AG04450 (cell line): Measurements from ENCODE around the gene WAC. TPM values are rescaled to one million over a fixed set of nuclear protein-coding genes. Genes with fewer than 3 reads are reported as not detected.

ENCODE experiments used
- CTCF ChIA-PET: fragments of 300-600, 350-600 bp; formaldehyde crosslinking; extraction: SDS; loops from one replicate; lab custom pipeline; 2022; ENCODE audit warnings: antibody characterized with exemption, inconsistent platforms; lab: Charles Lee
- POLR2A ChIA-PET: fragments of 350-600 bp; formaldehyde crosslinking; extraction: SDS; loops from one replicate; lab custom pipeline; 2021; ENCODE audit warnings: antibody characterized with exemption, inconsistent platforms; lab: Yijun Ruan, JAX
- DNase-seq: peaks from one replicate; pipeline ENCODE4 v3.0.0-alpha.2; 2011; ENCODE audit warnings: low read depth, low spot score
- H3K27ac ChIP-seq: one replicate; pipeline ENCODE4 v1.5.1; 2012; ENCODE audit warnings: low read depth, low read length, control low read depth
- H3K27me3 ChIP-seq: one replicate; pipeline ENCODE4 v1.6.0; 2012; ENCODE audit warnings: low read length; ENCODE audit not compliant: control insufficient read depth, insufficient read depth
- H3K4me3 ChIP-seq: 2 replicates; pipeline ENCODE4 v1.5.1; 2011; ENCODE audit warnings: mild to moderate bottlenecking, low read depth, low read length, control low read depth
- H3K9me3 ChIP-seq: 2 replicates; pipeline ENCODE4 v1.5.1; 2012; ENCODE audit warnings: low read length; ENCODE audit not compliant: control insufficient read depth, insufficient read depth
- polyA plus RNA-seq: library from polyadenylated mRNA; depleted of rRNA; stranded (reverse); fragments of >200 nt; gene quantifications from 2 replicates; pipeline ENCODE4 v1.2.3, GENCODE V29; 2011
- TF ChIP-seq, protein P1 (sequence below): IDR thresholded peaks from 2 replicates; pipeline ENCODE4 v1.5.1; 2011; ENCODE audit warnings: low read depth, low read length, control low read depth, inconsistent platforms

WAC gene
- polyA plus RNA-seq, 1 experiment, result 90.5 TPM

GRCh38 chr10:28619455-28619854 is 86.5 kb downstream of the WAC start:
- TF ChIP-seq, protein P1, sequence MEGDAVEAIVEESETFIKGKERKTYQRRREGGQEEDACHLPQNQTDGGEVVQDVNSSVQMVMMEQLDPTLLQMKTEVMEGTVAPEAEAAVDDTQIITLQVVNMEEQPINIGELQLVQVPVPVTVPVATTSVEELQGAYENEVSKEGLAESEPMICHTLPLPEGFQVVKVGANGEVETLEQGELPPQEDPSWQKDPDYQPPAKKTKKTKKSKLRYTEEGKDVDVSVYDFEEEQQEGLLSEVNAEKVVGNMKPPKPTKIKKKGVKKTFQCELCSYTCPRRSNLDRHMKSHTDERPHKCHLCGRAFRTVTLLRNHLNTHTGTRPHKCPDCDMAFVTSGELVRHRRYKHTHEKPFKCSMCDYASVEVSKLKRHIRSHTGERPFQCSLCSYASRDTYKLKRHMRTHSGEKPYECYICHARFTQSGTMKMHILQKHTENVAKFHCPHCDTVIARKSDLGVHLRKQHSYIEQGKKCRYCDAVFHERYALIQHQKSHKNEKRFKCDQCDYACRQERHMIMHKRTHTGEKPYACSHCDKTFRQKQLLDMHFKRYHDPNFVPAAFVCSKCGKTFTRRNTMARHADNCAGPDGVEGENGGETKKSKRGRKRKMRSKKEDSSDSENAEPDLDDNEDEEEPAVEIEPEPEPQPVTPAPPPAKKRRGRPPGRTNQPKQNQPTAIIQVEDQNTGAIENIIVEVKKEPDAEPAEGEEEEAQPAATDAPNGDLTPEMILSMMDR, result no peak
- ChIA-PET CTCF (interaction anchor here (0.6 to 1.1 kb wide), 3 partner anchors 9 to 500 kb away, joined by 3 to 10 read pairs (median 3); no protein-coding TSS in a partner anchor), POLR2A (no interaction called here)
- no peak for DNase-seq
- Histone ChIP-seq H3K27me3 (no peaks in the 10 kb centered on the region), H3K9me3 (no peaks in the 10 kb centered on the region), H3K27ac (no peak overlapping the region), H3K4me3 (no peak overlapping the region)

GRCh38 chr10:28620251-28620650 is 87.3 kb downstream of the WAC start:
- Histone ChIP-seq H3K9me3 (no peaks in the 10 kb centered on the region), H3K4me3 (no peak overlapping the region), H3K27me3 (no peaks in the 10 kb centered on the region), H3K27ac (no peak overlapping the region)
- ChIA-PET CTCF (interaction anchor here (0.7 kb wide), 2 partner anchors 673 to 915 kb away, joined by 7 to 8 read pairs; no protein-coding TSS in a partner anchor), POLR2A (interaction anchor here (0.7 kb wide), 1 partner anchor 12 kb away, joined by 7 read pairs; no protein-coding TSS in a partner anchor)
- no peak for DNase-seq
- TF ChIP-seq, protein P1, result no peak

DNA sequence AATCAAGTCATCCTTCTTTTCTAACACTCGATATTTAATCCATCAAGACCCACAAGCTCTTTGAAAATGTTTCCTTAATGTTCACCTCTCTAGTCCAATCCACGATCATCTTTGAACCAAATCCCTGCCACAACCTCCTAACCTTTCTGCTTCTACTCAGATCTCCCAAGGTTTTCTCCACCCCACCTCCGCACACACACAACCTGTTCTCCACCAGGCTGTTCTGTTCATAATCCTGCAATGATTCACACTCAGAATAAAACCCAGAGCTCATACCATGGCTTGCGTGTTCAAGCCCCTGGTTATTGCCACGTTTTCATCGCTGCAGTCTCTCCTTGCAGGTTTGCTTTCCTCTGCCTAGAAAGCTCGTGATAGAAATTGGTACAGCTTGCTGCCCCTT is 90.6 kb downstream of the WAC start:
- TF ChIP-seq, protein P1, result no peak

GRCh38 chr10:28624351-28624750 is 91.4 kb downstream of the WAC start:
- ChIA-PET POLR2A (no interaction called here), CTCF (interaction anchor here (1.4 kb wide), 1 partner anchor 39 kb away, joined by 3 read pairs; no protein-coding TSS in a partner anchor)
- DNase-seq, result no peak
- peaks cover 5% of the 10 kb centered on the region for H3K27me3 ChIP-seq
- TF ChIP-seq, protein P1, result no peak
- no peaks in the 10 kb centered on the region for H3K9me3 ChIP-seq
- H3K27ac ChIP-seq, result no peak overlapping the region
- no peak overlapping the region for H3K4me3 ChIP-seq

More for the DNA sequence above, 90.6 kb downstream of the WAC start:
- H3K9me3 ChIP-seq, result no peaks in the 10 kb centered on the region
- ChIA-PET CTCF (interaction anchor here (1.4 kb wide), 1 partner anchor 40 kb away, joined by 3 read pairs; no protein-coding TSS in a partner anchor), POLR2A (no interaction called here)
- H3K27me3 ChIP-seq, result peaks cover 3% of the 10 kb centered on the region
- H3K27ac ChIP-seq, result no peak overlapping the region
- DNase-seq, result no peak
- H3K4me3 ChIP-seq, result no peak overlapping the region

DNA sequence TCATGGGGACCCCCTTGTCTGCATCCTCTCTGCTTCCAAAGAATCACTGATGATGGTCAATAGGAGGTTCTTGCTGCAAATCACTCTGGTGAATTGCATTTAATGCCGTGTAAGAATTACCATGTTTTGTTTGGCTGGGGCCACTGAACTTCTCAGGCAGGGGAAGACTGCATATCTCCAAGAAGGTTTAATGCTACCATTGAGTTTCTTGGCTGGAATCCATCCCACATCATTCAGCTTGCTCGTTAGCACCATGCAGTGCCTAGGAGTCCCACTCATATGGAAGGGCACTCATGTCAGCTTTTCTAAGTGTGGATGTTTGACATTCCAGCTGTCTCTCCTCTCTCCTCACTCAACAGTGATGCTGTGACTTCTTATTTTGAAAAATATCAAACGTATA is 94.2 kb downstream of the WAC start:
- no peak for DNase-seq
- TF ChIP-seq, protein P1, result no peak
- CTCF ChIA-PET, result interaction anchor here (0.7 to 4.1 kb wide), 4 partner anchors 37 to 869 kb away, joined by 3 to 40 read pairs (median 7); no protein-coding TSS in a partner anchor

More for the DNA sequence above, 94.2 kb downstream of the WAC start:
- H3K9me3 ChIP-seq, result no peaks in the 10 kb centered on the region
- POLR2A ChIA-PET, result no interaction called here
- no peak overlapping the region for H3K27ac ChIP-seq
- peaks cover 13% of the 10 kb centered on the region for H3K27me3 ChIP-seq
- no peak overlapping the region for H3K4me3 ChIP-seq
